Gastrocnemius medialis (tissue), 4 donors: ENCODE measurements around the gene LILRA1. TPM values are rescaled to one million over a fixed set of nuclear protein-coding genes. Genes with fewer than 3 reads are reported as not detected.
A peak's percentile ranks its signal among the peaks of the same experiment; 100 is the strongest.
"Not testable (repeated sequence)": the region's sequence is repeated elsewhere in the genome, so short reads cannot be mapped to it uniquely, and the experiment has no call there.

Source experiments
- ATAC-seq, 2 donors: fragments of 150-250 bp; one replicate each; pipeline ENCODE4 v1.9.1; 2016
- DNase-seq, 2 donors: peaks; one replicate each; pipeline ENCODE4 v3.0.0-alpha.2; 2019
- H3K27ac ChIP-seq, 4 donors: fragments of 200-600 bp; sonication (generic); 1 replicate in 1 of 4; 2 replicates in 3 of 4; pipeline ENCODE4 v1.5.1; 2016 to 2018; ENCODE audit warnings: mild to moderate bottlenecking in 2 of 4, moderate library complexity in 1 of 4
- H3K27me3 ChIP-seq, 3 donors: fragments of 200-600 bp; sonication (generic) in 2 of 3; 1 replicate in 1 of 3; 2 replicates in 2 of 3; pipeline versions ENCODE4 v1.5.1 to v1.6.0; 2016 to 2019; ENCODE audit warnings: mild to moderate bottlenecking in 1 of 3, moderate library complexity in 1 of 3
- H3K36me3 ChIP-seq, 2 donors: fragments of 200-600 bp; sonication (generic) in 1 of 2; one replicate each; pipeline ENCODE4 v1.5.1; 2017 to 2018
- H3K4me1 ChIP-seq, 2 donors: fragments of 200-600 bp; sonication (generic) in 1 of 2; one replicate each; pipeline ENCODE4 v1.5.1; 2016 to 2017; ENCODE audit warnings: mild to moderate bottlenecking in 2 of 2
- H3K4me3 ChIP-seq, 4 donors: fragments of 200-600 bp; sonication (generic) in 3 of 4; 1 replicate in 1 of 4; 2 replicates in 3 of 4; pipeline ENCODE4 v1.5.1; 2016 to 2019; ENCODE audit warnings: mild to moderate bottlenecking in 2 of 4
- H3K9me3 ChIP-seq, 3 donors: fragments of 200-600 bp; sonication (generic) in 2 of 3; 1 replicate in 1 of 3; 2 replicates in 2 of 3; pipeline ENCODE4 v1.5.1; 2016 to 2019
- POLR2A ChIP-seq, 2 donors: fragments of 450-650 bp; IDR thresholded peaks; one replicate each; pipeline ENCODE4 v1.6.1; 2017; ENCODE audit warnings: antibody characterized with exemption in 2 of 2, mild to moderate bottlenecking in 2 of 2, moderate library complexity in 2 of 2
- in situ Hi-C, 4 donors: fragments of 200-750 bp; cut with MboI; loops; one replicate each; pipeline versions ENCODE4 v1.15.0 to v1.8.0; 2017; ENCODE audit warnings: low sequenced_read_pairs in 4 of 4
- intact Hi-C: fragments of 100-400 bp; cut with DNase I; formaldehyde crosslinking; loops from one replicate; pipeline ENCODE4 v1.15.1; 2023; ENCODE audit warnings: low total_unique reads
- total RNA-seq, 4 donors: library from RNA; depleted of rRNA; stranded (reverse); fragments of >200 nt; gene quantifications; one replicate each; pipeline versions ENCODE4 v1.1.0 to v1.2.3, GENCODE V29; 2016
- TF ChIP-seq, protein P1 (sequence below), 5 experiments: fragments of 450-650 bp in 3 of 5; fragments of 200-600 bp in 2 of 5; sonication (generic) in 2 of 5; IDR thresholded peaks in 4 of 5; conservative IDR thresholded peaks in 1 of 5; 1 replicate in 4 of 5; 2 replicates in 1 of 5; pipeline ENCODE4 v1.5.1; 2016 to 2019; ENCODE audit warnings: antibody characterized with exemption in 5 of 5, mild to moderate bottlenecking in 3 of 5, moderate library complexity in 3 of 5

LILRA1 gene
- total RNA-seq, result under 1 TPM in 2 of 4 donors, not detected in 2; 0.40 to 0.62 TPM

DNA sequence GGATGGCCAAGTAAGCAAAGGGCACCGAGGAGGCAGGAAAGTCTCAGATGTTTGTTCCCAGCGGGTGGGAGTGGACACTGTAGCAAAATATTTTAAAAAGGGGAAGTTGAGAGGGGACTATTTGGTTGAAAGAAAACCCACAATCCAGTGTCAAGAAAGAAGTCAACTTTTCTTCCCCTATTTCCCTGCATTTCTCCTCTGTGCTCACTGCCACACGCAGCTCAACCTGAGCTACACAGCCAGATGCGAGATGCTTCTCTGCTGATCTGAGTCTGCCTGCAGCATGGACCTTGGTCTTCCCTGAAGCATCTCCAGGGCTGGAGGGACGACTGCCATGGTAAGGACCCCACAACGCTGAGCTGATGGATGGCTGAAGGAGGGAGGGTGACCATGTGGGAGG lies at the start of gene LILRA1:
Gene LILRA1 (plus strand): TSS at position 188 of the 400 bp plus-strand sequence. CDS start 613 bp downstream, outside the sequence.
- H3K4me3 ChIP-seq, H3K27me3 ChIP-seq, H3K9me3 ChIP-seq, H3K27ac ChIP-seq, intact Hi-C loops, in situ Hi-C loops, DNase-seq, H3K4me1 ChIP-seq, ATAC-seq, H3K36me3 ChIP-seq: not testable (repeated sequence)

DNA sequence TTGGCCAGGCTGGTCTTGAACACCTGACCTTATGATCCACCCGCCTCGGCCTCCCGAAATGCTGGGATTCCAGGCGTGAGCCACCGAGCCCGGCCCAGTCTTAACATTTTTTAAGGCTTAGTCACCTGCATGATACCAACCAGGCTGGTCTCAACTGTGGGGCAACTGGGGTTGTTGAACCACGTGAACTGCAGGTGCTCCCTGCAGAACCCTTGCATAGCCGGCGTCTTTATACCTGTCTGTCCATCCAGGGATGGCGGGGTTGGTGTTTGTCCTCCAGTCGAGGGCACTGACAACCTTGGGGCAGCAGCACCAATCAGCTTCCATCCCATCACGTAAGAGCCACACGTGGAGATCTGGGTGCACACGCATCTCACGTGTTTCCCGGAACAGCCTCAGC lies 44.6 kb upstream of the LILRA1 start:
- ATAC-seq (no peak), DNase-seq (no peak)
- Histone ChIP-seq H3K4me3 (no peak overlapping the region), H3K36me3 (no peaks in the 10 kb centered on the region), H3K27me3 (no peaks in the 10 kb centered on the region), H3K9me3 (no peaks in the 10 kb centered on the region), H3K4me1 (no peaks in the 10 kb centered on the region), H3K27ac (no peak overlapping the region)
- TF ChIP-seq, protein P1, sequence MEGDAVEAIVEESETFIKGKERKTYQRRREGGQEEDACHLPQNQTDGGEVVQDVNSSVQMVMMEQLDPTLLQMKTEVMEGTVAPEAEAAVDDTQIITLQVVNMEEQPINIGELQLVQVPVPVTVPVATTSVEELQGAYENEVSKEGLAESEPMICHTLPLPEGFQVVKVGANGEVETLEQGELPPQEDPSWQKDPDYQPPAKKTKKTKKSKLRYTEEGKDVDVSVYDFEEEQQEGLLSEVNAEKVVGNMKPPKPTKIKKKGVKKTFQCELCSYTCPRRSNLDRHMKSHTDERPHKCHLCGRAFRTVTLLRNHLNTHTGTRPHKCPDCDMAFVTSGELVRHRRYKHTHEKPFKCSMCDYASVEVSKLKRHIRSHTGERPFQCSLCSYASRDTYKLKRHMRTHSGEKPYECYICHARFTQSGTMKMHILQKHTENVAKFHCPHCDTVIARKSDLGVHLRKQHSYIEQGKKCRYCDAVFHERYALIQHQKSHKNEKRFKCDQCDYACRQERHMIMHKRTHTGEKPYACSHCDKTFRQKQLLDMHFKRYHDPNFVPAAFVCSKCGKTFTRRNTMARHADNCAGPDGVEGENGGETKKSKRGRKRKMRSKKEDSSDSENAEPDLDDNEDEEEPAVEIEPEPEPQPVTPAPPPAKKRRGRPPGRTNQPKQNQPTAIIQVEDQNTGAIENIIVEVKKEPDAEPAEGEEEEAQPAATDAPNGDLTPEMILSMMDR (IDR thresholded peaks at IDR 0.05 in 4 of 5, conservative IDR thresholded peaks at IDR 0.05 in 1 of 5), result no peak
- no peak for TF ChIP-seq POLR2A (IDR thresholded peaks at IDR 0.05)
- in situ Hi-C loops (no loop called here), intact Hi-C loops (no loop called here)

DNA sequence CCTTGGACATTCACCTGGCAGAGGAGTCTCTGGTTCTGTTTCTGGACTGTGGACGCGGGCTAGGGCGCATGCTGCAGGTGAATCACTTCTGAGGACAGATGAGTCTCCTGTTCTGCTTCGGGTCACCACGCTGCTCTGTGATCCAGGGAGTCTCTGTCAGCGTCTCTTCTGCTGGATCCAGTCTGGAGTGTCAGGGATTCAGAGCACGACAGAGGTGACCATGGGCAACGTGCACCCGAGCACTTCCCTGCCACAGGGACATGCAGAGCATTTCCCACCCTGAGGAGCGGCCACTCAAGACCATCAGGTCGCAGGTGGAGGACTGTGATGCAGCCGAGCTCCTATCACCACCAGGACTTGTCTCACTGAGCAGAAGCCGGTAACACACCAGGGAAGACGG lies 44.2 kb upstream of the LILRA1 start:
- intact Hi-C loops (no loop called here), in situ Hi-C loops (no loop called here)
- Histone ChIP-seq H3K36me3 (no peaks in the 10 kb centered on the region), H3K9me3 (no peaks in the 10 kb centered on the region), H3K27ac (no peak overlapping the region), H3K4me1 (no peaks in the 10 kb centered on the region), H3K4me3 (no peak overlapping the region), H3K27me3 (no peaks in the 10 kb centered on the region)
- TF ChIP-seq, protein P1 (IDR thresholded peaks at IDR 0.05 in 4 of 5, conservative IDR thresholded peaks at IDR 0.05 in 1 of 5), result no peak
- TF ChIP-seq POLR2A (IDR thresholded peaks at IDR 0.05), result no peak
- DNase-seq (no peak), ATAC-seq (no peak)

DNA sequence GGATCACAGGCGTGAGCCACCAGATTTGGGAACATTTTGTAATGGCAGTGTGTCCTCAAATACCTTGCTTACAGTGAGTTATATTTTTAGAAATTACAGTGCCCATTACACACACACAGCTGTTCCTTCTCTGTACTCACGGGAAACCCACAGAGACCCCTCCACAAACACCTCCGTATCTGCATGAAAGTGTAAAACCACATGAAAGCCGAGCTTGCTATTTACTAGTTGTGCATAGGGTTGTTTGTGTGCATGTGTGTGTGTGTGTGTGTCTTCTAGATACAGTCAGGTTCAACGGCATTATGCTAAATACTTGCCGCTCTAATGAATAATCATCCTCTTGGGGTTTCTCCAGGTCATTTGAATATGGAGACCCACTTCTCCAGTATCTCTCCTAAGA lies 42.1 kb upstream of the LILRA1 start:
- Histone ChIP-seq H3K27me3 (no peaks in the 10 kb centered on the region), H3K36me3 (no peaks in the 10 kb centered on the region), H3K4me1 (no peaks in the 10 kb centered on the region), H3K9me3 (no peaks in the 10 kb centered on the region), H3K4me3 (no peak overlapping the region), H3K27ac (no peak overlapping the region)
- in situ Hi-C loops, result no loop called here
- no peak for ATAC-seq
- TF ChIP-seq POLR2A (IDR thresholded peaks at IDR 0.05), result no peak
- TF ChIP-seq, protein P1 (IDR thresholded peaks at IDR 0.05 in 4 of 5, conservative IDR thresholded peaks at IDR 0.05 in 1 of 5), result no peak
- intact Hi-C loops, result no loop called here
- no peak for DNase-seq

DNA sequence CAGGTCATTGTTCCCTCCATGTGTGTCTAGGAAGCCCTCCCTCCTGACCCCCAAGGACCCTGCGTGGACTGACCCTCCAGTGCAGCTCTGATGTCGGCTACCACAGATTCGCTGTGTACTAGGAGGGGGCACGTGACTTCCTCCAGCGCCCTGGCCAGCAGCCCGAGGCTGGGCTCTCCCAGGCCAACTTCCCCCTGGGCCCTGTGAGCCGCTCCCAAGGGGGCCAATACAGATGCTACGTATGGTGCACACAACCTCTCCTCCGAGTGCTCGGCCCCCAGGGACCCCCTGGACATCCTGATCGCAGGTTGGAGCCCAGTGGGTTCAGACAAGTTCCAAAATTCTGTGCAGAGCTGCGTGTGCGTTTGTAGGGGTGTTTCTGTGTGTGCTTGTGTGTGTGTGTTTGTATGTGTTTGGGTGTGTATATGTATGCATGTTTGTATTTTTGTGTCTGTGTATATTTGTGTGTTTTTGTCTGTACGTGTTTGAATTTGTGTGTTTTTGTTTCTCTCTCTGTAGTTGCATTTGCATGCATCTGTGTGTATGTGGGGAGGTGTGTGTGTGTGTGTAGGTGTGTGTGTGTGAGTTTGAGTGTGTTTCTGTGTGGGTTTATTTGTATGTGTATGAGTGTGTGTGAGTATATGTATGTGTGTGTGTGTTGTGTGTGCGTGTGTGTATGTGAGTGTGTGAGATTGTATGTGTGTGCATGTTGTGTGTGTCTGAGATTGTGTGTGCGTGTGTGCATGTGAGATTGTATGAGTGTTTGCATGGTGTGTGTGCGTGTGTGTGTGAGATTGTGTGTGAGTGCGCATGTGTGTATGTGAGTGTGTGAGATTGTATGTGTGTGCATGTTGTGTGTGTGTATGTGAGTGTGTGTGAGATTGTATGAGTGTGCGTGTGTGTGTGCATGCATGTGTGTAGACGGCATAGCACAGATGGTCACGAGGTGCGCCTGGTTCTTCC lies 41.2 kb upstream of the LILRA1 start:
- DNase-seq (peak in 1 of 2 donors; percentile 21), ATAC-seq (no peak)

More for the DNA sequence above, 41.2 kb upstream of the LILRA1 start:
- in situ Hi-C loops, result no loop called here
- Histone ChIP-seq H3K36me3 (no peaks in the 10 kb centered on the region), H3K4me1 (no peaks in the 10 kb centered on the region), H3K27ac (no peak overlapping the region), H3K27me3 (no peaks in the 10 kb centered on the region), H3K9me3 (no peaks in the 10 kb centered on the region), H3K4me3 (no peak overlapping the region)
- intact Hi-C loops, result no loop called here
- TF ChIP-seq POLR2A (IDR thresholded peaks at IDR 0.05), result no peak
- TF ChIP-seq, protein P1 (IDR thresholded peaks at IDR 0.05 in 4 of 5, conservative IDR thresholded peaks at IDR 0.05 in 1 of 5), result no peak
